OCI-LY3 (cell line): ENCODE results near the gene NAMPT.

Experiments used
- EZH2phosphoT487 ChIP-seq: fragments of 200-600 bp; shearing (Covaris generic); IDR thresholded peaks from 2 replicates; pipeline ENCODE4 v1.6.1; 2018; ENCODE audit warnings: antibody characterized with exemption, mixed run types, low read depth
- TF ChIP-seq, protein P1 (sequence below): fragments of 200-600, 300-600 bp; sonication (generic); IDR thresholded peaks from 2 replicates; pipeline ENCODE4 v1.5.1; 2014; ENCODE audit warnings: antibody characterized with exemption, low read length, low read depth

DNA sequence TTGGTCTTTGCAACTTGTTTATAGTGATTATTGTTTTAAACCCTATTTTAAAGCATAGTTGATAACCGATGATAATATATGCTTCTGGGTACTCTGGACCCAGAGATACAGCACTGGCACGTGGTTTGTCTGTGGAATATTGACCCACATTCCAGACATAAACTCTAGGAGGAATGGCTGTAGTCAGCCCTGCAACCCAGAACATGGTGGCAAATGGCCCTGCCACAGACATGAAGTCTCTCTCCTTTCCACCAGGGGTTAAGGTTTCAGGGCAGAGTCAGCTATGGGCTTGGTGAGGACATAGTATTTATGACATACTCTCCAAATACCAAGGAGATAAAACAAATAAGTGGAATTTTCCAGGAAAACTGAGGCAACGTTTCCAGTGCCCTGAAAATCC, 83.6 kb downstream of the NAMPT start:
- TF ChIP-seq, protein P1, sequence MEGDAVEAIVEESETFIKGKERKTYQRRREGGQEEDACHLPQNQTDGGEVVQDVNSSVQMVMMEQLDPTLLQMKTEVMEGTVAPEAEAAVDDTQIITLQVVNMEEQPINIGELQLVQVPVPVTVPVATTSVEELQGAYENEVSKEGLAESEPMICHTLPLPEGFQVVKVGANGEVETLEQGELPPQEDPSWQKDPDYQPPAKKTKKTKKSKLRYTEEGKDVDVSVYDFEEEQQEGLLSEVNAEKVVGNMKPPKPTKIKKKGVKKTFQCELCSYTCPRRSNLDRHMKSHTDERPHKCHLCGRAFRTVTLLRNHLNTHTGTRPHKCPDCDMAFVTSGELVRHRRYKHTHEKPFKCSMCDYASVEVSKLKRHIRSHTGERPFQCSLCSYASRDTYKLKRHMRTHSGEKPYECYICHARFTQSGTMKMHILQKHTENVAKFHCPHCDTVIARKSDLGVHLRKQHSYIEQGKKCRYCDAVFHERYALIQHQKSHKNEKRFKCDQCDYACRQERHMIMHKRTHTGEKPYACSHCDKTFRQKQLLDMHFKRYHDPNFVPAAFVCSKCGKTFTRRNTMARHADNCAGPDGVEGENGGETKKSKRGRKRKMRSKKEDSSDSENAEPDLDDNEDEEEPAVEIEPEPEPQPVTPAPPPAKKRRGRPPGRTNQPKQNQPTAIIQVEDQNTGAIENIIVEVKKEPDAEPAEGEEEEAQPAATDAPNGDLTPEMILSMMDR = no peak
- no peak for TF ChIP-seq EZH2phosphoT487
